H1 (cell line): ENCODE results near the gene SLC23A1. TPM values are rescaled to one million over a fixed set of nuclear protein-coding genes. Genes with fewer than 3 reads are reported as not detected.

ENCODE experiments used
- CTCF ChIA-PET: fragments of 300-600 bp; sonication (Branson Sonifier 250); formaldehyde crosslinking; loops from one replicate; lab custom pipeline; 2021; ENCODE audit not compliant: partially characterized antibody; lab: Charles Lee
- POLR2A ChIA-PET: fragments of 300-600 bp; sonication (Branson Sonifier 250); formaldehyde crosslinking; loops from one replicate; lab custom pipeline; 2021; ENCODE audit warnings: inconsistent platforms; ENCODE audit not compliant: partially characterized antibody; lab: Charles Lee
- DNase-seq, 2 experiments: peaks; one replicate each; pipeline versions ENCODE4 v3.0.0 to v3.0.0-alpha.2; 2010 to 2022; ENCODE audit warnings: low spot score in 2 of 2, low read depth in 1 of 2, mixed read lengths in 1 of 2
- FAIRE-seq: peaks from 2 replicates; lab custom pipeline; 2011; peaks lifted over from hg19 to GRCh38; lab: Jason Lieb, UNC
- H2AFZ ChIP-seq: 2 replicates; pipeline ENCODE4 v1.8.1; 2012; ENCODE audit warnings: low read length, inconsistent platforms
- H2AK5ac ChIP-seq: 2 replicates; pipeline ENCODE4 v1.6.1; 2013; ENCODE audit warnings: low read depth, low read length
- H2BK120ac ChIP-seq: replicated peaks from 2 replicates; pipeline ENCODE3; 2013; ENCODE audit warnings: low read depth, low read length, inconsistent platforms
- H2BK12ac ChIP-seq: 2 replicates; pipeline ENCODE4 v1.6.1; 2013; ENCODE audit warnings: low read depth, low read length
- H2BK15ac ChIP-seq: 2 replicates; pipeline ENCODE4 v1.6.1; 2013; ENCODE audit warnings: low read length
- H2BK20ac ChIP-seq: 2 replicates; pipeline ENCODE4 v1.6.1; 2013; ENCODE audit warnings: low read length
- H2BK5ac ChIP-seq: 2 replicates; pipeline ENCODE4 v1.6.1; 2013; ENCODE audit warnings: low read depth, low read length
- H3K14ac ChIP-seq: 2 replicates; pipeline ENCODE4 v1.6.1; 2013; ENCODE audit warnings: inconsistent platforms; ENCODE audit not compliant: insufficient read length
- H3K18ac ChIP-seq: 2 replicates; pipeline ENCODE4 v1.6.1; 2013; ENCODE audit warnings: low read length; ENCODE audit errors: extremely low read depth
- H3K23ac ChIP-seq: 2 replicates; pipeline ENCODE4 v1.6.1; 2013; ENCODE audit warnings: inconsistent platforms; ENCODE audit not compliant: insufficient read length
- H3K23me2 ChIP-seq: 2 replicates; pipeline ENCODE4 v1.6.1; 2013; ENCODE audit warnings: low read depth, low read length
- H3K27ac ChIP-seq: 2 replicates; pipeline ENCODE4 v1.6.1; 2011; ENCODE audit warnings: low read depth, low read length, inconsistent platforms
- H3K27me3 ChIP-seq, 4 experiments: replicated peaks in 1 of 4; 1 replicate in 1 of 4; 2 replicates in 3 of 4; pipeline versions ENCODE4 v1.6.1 to v1.8.1; 2011 to 2013; ENCODE audit warnings: low read length in 3 of 4, mild to moderate bottlenecking in 3 of 4, inconsistent platforms in 2 of 4, mixed read lengths in 2 of 4, moderate library complexity in 1 of 4; ENCODE audit not compliant: control insufficient read depth in 3 of 4, insufficient read depth in 3 of 4; ENCODE audit errors: extremely low read depth in 1 of 4
- H3K36me3 ChIP-seq, 4 experiments: 2 replicates each; pipeline versions ENCODE4 v1.6.1 to v1.8.1; 2011 to 2013; ENCODE audit warnings: mild to moderate bottlenecking in 4 of 4, low read length in 3 of 4, moderate library complexity in 2 of 4, control low read depth in 1 of 4, inconsistent platforms in 1 of 4; ENCODE audit not compliant: insufficient read depth in 4 of 4, control insufficient read depth in 2 of 4
- H3K4ac ChIP-seq: replicated peaks from 2 replicates; pipeline ENCODE3; 2013; ENCODE audit warnings: low read length, low read depth, mixed read lengths, inconsistent platforms; ENCODE audit not compliant: insufficient read length
- H3K4me1 ChIP-seq, 4 experiments: replicated peaks in 1 of 4; 1 replicate in 1 of 4; 2 replicates in 3 of 4; pipeline versions ENCODE4 v1.6.1 to v1.8.1; 2011 to 2013; ENCODE audit warnings: low read length in 3 of 4, inconsistent platforms in 2 of 4, mixed read lengths in 1 of 4; ENCODE audit not compliant: insufficient read depth in 4 of 4, control insufficient read depth in 3 of 4
- H3K4me2 ChIP-seq, 2 experiments: 2 replicates each; pipeline versions ENCODE4 v1.6.1 to v1.8.1; 2011 to 2013; ENCODE audit warnings: low read depth in 2 of 2, low read length in 2 of 2, control low read depth in 1 of 2, inconsistent platforms in 1 of 2, mild to moderate bottlenecking in 1 of 2; ENCODE audit not compliant: insufficient read depth in 1 of 2
- H3K4me3 ChIP-seq, 4 experiments: fragments of 200-600, 300-600 bp in 1 of 4; sonication (generic), shearing (Covaris generic), sonication (Bioruptor Twin) in 1 of 4; 2 replicates each; pipeline versions ENCODE4 v1.5.1 to v1.8.1; 2011 to 2016; ENCODE audit warnings: low read length in 4 of 4, low read depth in 3 of 4, control low read depth in 2 of 4, inconsistent platforms in 2 of 4, mild to moderate bottlenecking in 2 of 4, mixed read lengths in 1 of 4, moderate library complexity in 1 of 4; ENCODE audit not compliant: insufficient read depth in 2 of 4; ENCODE audit errors: extremely low read depth in 1 of 4
- H3K56ac ChIP-seq: replicated peaks from 2 replicates; pipeline ENCODE3; 2013; ENCODE audit warnings: low read depth, mild to moderate bottlenecking, mixed read lengths, low read length, inconsistent platforms; ENCODE audit not compliant: insufficient read length
- H3K79me1 ChIP-seq: 2 replicates; pipeline ENCODE4 v1.6.1; 2013; ENCODE audit warnings: low read depth, low read length, control low read depth
- H3K79me2 ChIP-seq, 2 experiments: 2 replicates each; pipeline versions ENCODE4 v1.6.1 to v1.8.1; 2012 to 2013; ENCODE audit warnings: low read length in 2 of 2, mild to moderate bottlenecking in 2 of 2, inconsistent platforms in 1 of 2; ENCODE audit not compliant: insufficient read depth in 2 of 2, control insufficient read depth in 1 of 2
- H3K9ac ChIP-seq, 4 experiments: replicated peaks in 1 of 4; 1 replicate in 1 of 4; 2 replicates in 3 of 4; pipeline versions ENCODE4 v1.6.1 to v1.8.1; 2011 to 2013; ENCODE audit warnings: low read depth in 3 of 4, low read length in 3 of 4, control low read depth in 2 of 4, mild to moderate bottlenecking in 2 of 4, moderate library complexity in 2 of 4, inconsistent platforms in 1 of 4; ENCODE audit errors: extremely low read depth in 1 of 4
- H3K9me3 ChIP-seq, 2 experiments: 2 replicates each; pipeline versions ENCODE4 v1.6.1 to v1.8.1; 2012 to 2013; ENCODE audit warnings: mild to moderate bottlenecking in 2 of 2, moderate library complexity in 2 of 2, control low read depth in 1 of 2, inconsistent platforms in 1 of 2, low read depth in 1 of 2, low read length in 1 of 2, mixed read lengths in 1 of 2; ENCODE audit not compliant: insufficient read depth in 2 of 2
- H4K20me1 ChIP-seq, 2 experiments: replicated peaks in 1 of 2; 2 replicates each; pipeline versions ENCODE3 to v1.8.1; 2011 to 2013; ENCODE audit warnings: inconsistent platforms in 2 of 2, low read length in 2 of 2, mild to moderate bottlenecking in 1 of 2; ENCODE audit not compliant: insufficient read depth in 2 of 2, control insufficient read depth in 1 of 2
- H4K5ac ChIP-seq: 2 replicates; pipeline ENCODE4 v1.6.1; 2013; ENCODE audit warnings: low read length, low read depth, mixed read lengths, inconsistent platforms; ENCODE audit not compliant: insufficient read length
- H4K8ac ChIP-seq: 2 replicates; pipeline ENCODE4 v1.8.0; 2013; ENCODE audit warnings: mild to moderate bottlenecking, moderate library complexity, low read length, inconsistent platforms; ENCODE audit not compliant: insufficient read depth; ENCODE audit errors: extremely low read depth
- H4K91ac ChIP-seq: replicated peaks from 2 replicates; pipeline ENCODE3; 2013; ENCODE audit warnings: low read length, mixed read lengths, inconsistent platforms; ENCODE audit not compliant: insufficient read length
- CHD2 ChIP-seq: IDR thresholded peaks from 2 replicates; pipeline ENCODE4 v1.6.1; 2012; ENCODE audit warnings: low read length, improper control_type of control experiment
- GABPA ChIP-seq: IDR thresholded peaks from 2 replicates; pipeline ENCODE4 v1.6.1; 2011; ENCODE audit warnings: mild to moderate bottlenecking, low read length, moderate library complexity, borderline replicate concordance; ENCODE audit not compliant: insufficient read depth
- GTF2F1 ChIP-seq: IDR thresholded peaks from 2 replicates; pipeline ENCODE4 v1.6.1; 2012; ENCODE audit warnings: low read depth, low read length, improper control_type of control experiment, borderline replicate concordance
- MAFK ChIP-seq: IDR thresholded peaks from 2 replicates; pipeline ENCODE4 v1.6.1; 2012; ENCODE audit warnings: low read depth, mild to moderate bottlenecking, improper control_type of control experiment, low read length
- RAD21 ChIP-seq, 2 experiments: IDR thresholded peaks in 1 of 2; conservative IDR thresholded peaks in 1 of 2; 2 replicates each; pipeline ENCODE4 v1.6.1; 2011; ENCODE audit warnings: low read depth in 2 of 2, low read length in 2 of 2, improper control_type of control experiment in 1 of 2, inconsistent platforms in 1 of 2, mild to moderate bottlenecking in 1 of 2, moderate library complexity in 1 of 2
- SIN3A ChIP-seq, 2 experiments: IDR thresholded peaks in 1 of 2; conservative IDR thresholded peaks in 1 of 2; 2 replicates each; pipeline ENCODE4 v1.6.1; 2011 to 2012; ENCODE audit warnings: low read length in 2 of 2, improper control_type of control experiment in 1 of 2, low read depth in 1 of 2, mild to moderate bottlenecking in 1 of 2
- SIRT6 ChIP-seq: IDR thresholded peaks from one replicate; pipeline ENCODE4 v1.7.1; 2012; ENCODE audit warnings: low read length, inconsistent platforms
- SRF ChIP-seq: IDR thresholded peaks from 2 replicates; pipeline ENCODE4 v1.6.1; 2011; ENCODE audit warnings: mild to moderate bottlenecking, low read depth, low read length, moderate library complexity
- SUZ12 ChIP-seq: fragments of 200-600 bp; sonication (generic); IDR thresholded peaks from 2 replicates; pipeline ENCODE4 v1.6.1; 2012; ENCODE audit warnings: mild to moderate bottlenecking, inconsistent platforms, low read length, moderate library complexity, mixed read lengths
- TAF1 ChIP-seq: IDR thresholded peaks from 2 replicates; pipeline ENCODE4 v1.6.1; 2011; ENCODE audit warnings: mild to moderate bottlenecking, low read depth, low read length
- WGBS, 2 experiments: shearing (Covaris generic) in 1 of 2; methylation state at CpG; one replicate each; pipeline versions ENCODE4 v1.1.6 to v1.1.7; 2013 to 2015; ENCODE audit warnings: low lambda C conversion rate in 2 of 2, mixed read lengths in 2 of 2, inconsistent platforms in 1 of 2, low coverage in 1 of 2, missing lambda C conversion rate in 1 of 2; ENCODE audit not compliant: insufficient replicate concordance in 2 of 2, insufficient coverage in 1 of 2, insufficient read length in 1 of 2; ENCODE audit errors: extremely low coverage in 1 of 2, missing lambda C conversion rate in 1 of 2; 5-methylcytosine and 5-hydroxymethylcytosine counted together
- polyA plus RNA-seq, 7 experiments: library from polyadenylated mRNA; depleted of rRNA in 3 of 7; stranded (reverse) in 5 of 7; unstranded in 2 of 7; fragments of >200 nt in 5 of 7; fragments of 200-250 nt in 2 of 7; gene quantifications; 1 replicate in 5 of 7; 2 replicates in 1 of 7; 4 replicates in 1 of 7; pipeline versions ENCODE4 v1.2.1 to v1.2.3, GENCODE V29; 2011 to 2013; ENCODE audit warnings: missing spikeins in 2 of 7, mixed read lengths in 2 of 7
- total RNA-seq: library from RNA; stranded (reverse); fragmentation: NEBNext Ultra II Directional; extraction: Animal tissue kit (Norgen Biotek cat#: 25700); gene quantifications from 2 replicates; pipeline ENCODE4 v1.2.1, GENCODE V29; 2021

SLC23A1 gene
- total and polyA plus RNA-seq, 2 of the 8 experiments (the other 6 are each of a cell fraction or from before 2014, with no cell fraction given), result not detected

DNA sequence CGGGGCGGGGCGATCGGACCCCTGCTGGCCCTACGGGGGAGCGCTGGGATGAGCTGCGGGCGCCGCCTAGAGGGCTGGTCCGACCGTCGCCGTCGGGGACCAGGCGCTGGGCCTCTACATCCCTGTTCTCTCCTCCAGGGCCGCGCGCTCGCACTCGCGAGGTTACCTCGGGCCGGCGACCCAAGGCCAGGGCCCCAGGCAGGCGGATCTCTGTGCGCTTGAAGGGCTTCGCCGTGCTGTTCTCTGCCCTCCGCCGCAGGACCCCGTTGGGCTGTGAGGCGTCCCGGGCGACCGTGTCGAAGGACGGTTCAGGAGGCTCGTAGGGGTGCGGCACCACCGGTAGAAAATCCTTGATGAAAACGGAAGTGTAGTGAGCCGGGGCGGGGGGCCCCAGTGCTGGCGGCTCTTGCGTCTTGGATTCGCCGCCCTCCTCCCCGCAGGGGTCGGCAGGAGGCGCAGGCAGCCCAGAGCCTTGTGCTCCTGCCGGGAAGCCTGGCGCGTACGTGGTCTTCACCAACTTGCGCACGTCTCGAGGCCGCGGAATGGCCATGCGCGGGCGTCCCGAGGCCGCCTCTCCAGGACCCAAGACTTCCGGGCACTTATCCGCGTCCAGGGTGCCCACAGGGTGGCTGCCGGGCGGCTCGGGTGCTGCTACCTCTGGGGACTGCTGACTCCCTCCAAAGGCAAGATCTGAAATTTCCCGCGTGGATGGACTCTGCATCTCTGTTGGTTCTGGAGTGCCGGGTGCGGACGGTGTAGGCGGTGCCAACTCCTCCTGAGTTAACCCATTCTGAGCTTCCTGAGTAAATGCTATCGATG, 9.8 kb upstream of the SLC23A1 start:
- no peak for FAIRE-seq
- H3K27ac ChIP-seq, result no peak overlapping the region
- ChIA-PET POLR2A (interaction anchor here (0.7 to 3.9 kb wide), 14 partner anchors 9 to 99 kb away, joined by 3 to 25 read pairs (median 4); partner anchors contain the start of genes DNAJC18, MATR3 and PAIP2), CTCF (interaction anchor here (0.5 to 3.1 kb wide), 9 partner anchors 10 to 70 kb away, joined by 3 to 16 read pairs (median 4); partner anchors contain the start of gene SPATA24)
- H4K91ac ChIP-seq, result peak overlapping the region; percentile 84
- H3K9ac ChIP-seq, result peak overlapping the region in 1 of 4 experiments; percentile 58; a peak in 2 of 7 replicates
- H3K4me2 ChIP-seq, result peak overlapping the region; percentile 82 to 85
- H2AFZ ChIP-seq, result no peak overlapping the region; the same call in 1 of the 2 replicates
- no peak overlapping the region; the same call in 1 of the 2 replicates for H2BK15ac ChIP-seq
- no peak overlapping the region for H3K4ac ChIP-seq
- H2BK12ac ChIP-seq, result 0 out of 2 replicates have a peak overlapping the region, but pooled peaks have one; percentile 77
- no peaks in the 10 kb centered on the region for H3K79me2 ChIP-seq
- H3K79me1 ChIP-seq, result no peaks in the 10 kb centered on the region; the same call in 1 of the 2 replicates
- H2BK120ac ChIP-seq, result no peak overlapping the region
- 3% methylated on average over 71 of the region's 77 CpGs; no CpG with 5 or more reads in 1 of the 2 experiments for WGBS, 2 experiments
- peak overlapping the region; percentile 94 for H3K18ac ChIP-seq
- DNase-seq, result peak in 1 of 2 experiments; percentile 94
- no peaks in the 10 kb centered on the region for H3K36me3 ChIP-seq
- no peak overlapping the region for H2BK20ac ChIP-seq
- no peak overlapping the region for H3K56ac ChIP-seq
- H4K20me1 ChIP-seq, result peaks cover 0 to 3% of the 10 kb centered on the region in 2 experiments
- H3K23ac ChIP-seq, result no peak overlapping the region
- no peak overlapping the region; the same call in 1 of the 2 replicates for H2BK5ac ChIP-seq
- H2AK5ac ChIP-seq, result peak overlapping the region; percentile 28; the same call in 1 of the 2 replicates
- H3K4me3 ChIP-seq, result peak overlapping the region; percentile 42 to 68 (median 54)
- peaks cover 14 to 34% (median 28%) of the 10 kb centered on the region in 4 experiments; a peak in 6 of 7 replicates for H3K27me3 ChIP-seq
- peak overlapping the region; percentile 81 for H4K5ac ChIP-seq
- peak overlapping the region; percentile 91 for H4K8ac ChIP-seq
- H3K4me1 ChIP-seq, result peaks cover 3 to 39% (median 21%) of the 10 kb centered on the region in 4 experiments
- H3K23me2 ChIP-seq, result peaks cover 27% of the 10 kb centered on the region; the same call in 1 of the 2 replicates
- H3K14ac ChIP-seq, result no peak overlapping the region
- no peaks in the 10 kb centered on the region for H3K9me3 ChIP-seq
- peak; percentile 64 for TF ChIP-seq TAF1
- peak; percentile 68 for TF ChIP-seq CHD2
- TF ChIP-seq MAFK, result no peak
- TF ChIP-seq GTF2F1, result no peak
- TF ChIP-seq SIRT6, result no peak
- TF ChIP-seq GABPA, result no peak; the same call in 1 of the 2 replicates
- TF ChIP-seq SIN3A (conservative IDR thresholded peaks at IDR 0.05 in 1 of 2, IDR thresholded peaks at IDR 0.05 in 1 of 2; ENCODE audit: low read depth in 1 of 2, low read length in 2 of 2), result 0 out of 4 replicates have a peak, but pooled peaks of 1 of the 2 experiments have one; percentile 18
- TF ChIP-seq SRF, result no peak
- peak; percentile 65 to 87 for TF ChIP-seq RAD21 (IDR thresholded peaks at IDR 0.05 in 1 of 2, conservative IDR thresholded peaks at IDR 0.05 in 1 of 2; ENCODE audit: low read depth in 2 of 2, low read length in 2 of 2)
- no peak for TF ChIP-seq SUZ12
